ENCODE results near the gene MTO1.
A peak's percentile ranks its signal among the peaks of the same experiment; 100 is the strongest.
"Not testable (repeated sequence)": the region's sequence is repeated elsewhere in the genome, so short reads cannot be mapped to it uniquely, and the experiment has no call there.

Gene MTO1

DNA sequence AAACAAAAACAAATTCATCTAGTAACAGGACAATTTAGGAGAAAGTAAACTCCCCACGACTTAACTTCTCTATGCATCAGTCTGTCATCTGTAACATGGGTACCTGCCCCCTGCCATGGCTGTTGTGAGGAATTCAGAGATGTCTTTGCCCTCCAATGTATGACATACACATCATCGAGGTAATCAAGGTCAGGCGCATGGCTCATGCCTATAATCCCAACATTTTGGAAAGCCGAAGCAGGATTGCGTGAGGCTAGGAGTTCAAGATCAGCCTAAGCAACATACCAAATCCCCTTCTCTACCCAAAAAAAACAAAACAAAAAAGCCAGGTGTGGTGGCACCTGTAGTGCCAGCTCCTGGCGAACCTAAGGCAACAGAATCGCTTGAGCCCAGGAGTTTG lies 50.3 kb downstream of the MTO1 start:
- TF ChIP-seq, protein P1, sequence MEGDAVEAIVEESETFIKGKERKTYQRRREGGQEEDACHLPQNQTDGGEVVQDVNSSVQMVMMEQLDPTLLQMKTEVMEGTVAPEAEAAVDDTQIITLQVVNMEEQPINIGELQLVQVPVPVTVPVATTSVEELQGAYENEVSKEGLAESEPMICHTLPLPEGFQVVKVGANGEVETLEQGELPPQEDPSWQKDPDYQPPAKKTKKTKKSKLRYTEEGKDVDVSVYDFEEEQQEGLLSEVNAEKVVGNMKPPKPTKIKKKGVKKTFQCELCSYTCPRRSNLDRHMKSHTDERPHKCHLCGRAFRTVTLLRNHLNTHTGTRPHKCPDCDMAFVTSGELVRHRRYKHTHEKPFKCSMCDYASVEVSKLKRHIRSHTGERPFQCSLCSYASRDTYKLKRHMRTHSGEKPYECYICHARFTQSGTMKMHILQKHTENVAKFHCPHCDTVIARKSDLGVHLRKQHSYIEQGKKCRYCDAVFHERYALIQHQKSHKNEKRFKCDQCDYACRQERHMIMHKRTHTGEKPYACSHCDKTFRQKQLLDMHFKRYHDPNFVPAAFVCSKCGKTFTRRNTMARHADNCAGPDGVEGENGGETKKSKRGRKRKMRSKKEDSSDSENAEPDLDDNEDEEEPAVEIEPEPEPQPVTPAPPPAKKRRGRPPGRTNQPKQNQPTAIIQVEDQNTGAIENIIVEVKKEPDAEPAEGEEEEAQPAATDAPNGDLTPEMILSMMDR (IDR thresholded peaks at IDR 0.05; ENCODE audit: borderline replicate concordance, control extremely low read depth, extremely low read depth, insufficient read depth, missing control alignments) = no peak
- in situ Hi-C loops (cut with MboI; ENCODE audit: low sequenced_read_pairs, unreplicated experiment) = no loop called here
- no peak for DNase-seq (ENCODE audit: low spot score)

DNA sequence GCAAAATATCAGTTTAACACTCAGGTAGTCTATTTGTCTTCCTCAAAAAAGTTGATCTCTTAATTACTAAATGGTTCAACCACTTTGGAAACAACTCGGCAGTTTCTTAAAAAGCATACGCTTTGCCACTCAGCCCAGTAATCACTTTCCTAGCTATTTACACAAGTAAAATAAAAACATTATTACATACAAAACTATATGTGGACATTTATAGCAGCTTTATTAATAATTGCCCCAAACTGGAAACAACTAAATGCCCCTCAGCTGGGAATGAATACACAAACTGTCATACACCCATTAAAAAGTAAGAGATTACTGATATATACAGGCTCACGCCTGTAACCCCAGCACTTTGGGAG lies 51.9 kb downstream of the MTO1 start:
- in situ Hi-C loops (cut with MboI; ENCODE audit: low sequenced_read_pairs, unreplicated experiment) = no loop called here
- TF ChIP-seq, protein P1 (IDR thresholded peaks at IDR 0.05; ENCODE audit: borderline replicate concordance, control extremely low read depth, extremely low read depth, insufficient read depth, missing control alignments) = no peak
- DNase-seq (ENCODE audit: low spot score) = no peak

DNA sequence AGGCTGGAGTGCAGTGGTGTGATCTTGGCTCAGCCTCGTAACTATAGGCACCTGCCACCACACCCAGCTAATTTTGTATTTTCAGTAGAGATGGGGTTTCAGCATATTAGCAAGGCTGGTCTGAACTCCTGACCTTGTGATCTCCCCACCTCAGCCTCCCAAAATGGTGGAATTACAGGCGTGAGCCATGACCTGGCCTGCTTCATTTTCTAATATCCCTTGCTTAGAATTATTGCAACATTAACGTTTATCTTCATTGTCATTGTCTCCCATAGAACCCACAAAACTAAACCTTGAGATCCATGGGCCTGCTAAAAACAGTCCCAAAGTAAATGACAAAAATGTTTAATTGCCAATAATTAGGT lies 53.2 kb downstream of the MTO1 start:
- DNase-seq (ENCODE audit: low spot score) = no peak
- in situ Hi-C loops (cut with MboI; ENCODE audit: low sequenced_read_pairs, unreplicated experiment) = no loop called here
- TF ChIP-seq, protein P1 (IDR thresholded peaks at IDR 0.05; ENCODE audit: borderline replicate concordance, control extremely low read depth, extremely low read depth, insufficient read depth, missing control alignments) = no peak

DNA sequence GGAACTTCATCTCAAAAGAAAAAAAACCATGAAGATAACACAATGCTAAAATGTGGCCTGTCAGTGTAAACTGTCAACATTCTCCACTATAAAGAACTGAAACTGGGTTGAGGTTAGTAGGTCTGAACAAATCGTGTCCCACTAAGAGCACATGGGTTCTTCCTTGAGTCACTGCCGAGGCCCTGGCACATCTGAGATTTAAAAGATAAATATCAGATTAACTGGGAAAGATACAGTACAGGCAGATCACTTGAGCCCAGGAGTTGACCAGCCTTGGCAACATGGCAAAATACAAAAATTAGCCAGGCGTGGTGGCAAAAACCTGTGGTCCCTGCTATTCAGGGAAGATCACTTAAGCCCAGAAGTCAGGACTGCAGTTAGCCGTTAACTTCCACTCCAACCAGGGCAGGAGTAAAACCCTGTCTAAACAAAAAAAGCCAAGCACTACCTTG lies 53.7 kb downstream of the MTO1 start:
- DNase-seq (ENCODE audit: low spot score) = peak; percentile 47
- in situ Hi-C loops (cut with MboI; ENCODE audit: low sequenced_read_pairs, unreplicated experiment) = no loop called here
- TF ChIP-seq, protein P1 (IDR thresholded peaks at IDR 0.05; ENCODE audit: borderline replicate concordance, control extremely low read depth, extremely low read depth, insufficient read depth, missing control alignments) = no peak

DNA sequence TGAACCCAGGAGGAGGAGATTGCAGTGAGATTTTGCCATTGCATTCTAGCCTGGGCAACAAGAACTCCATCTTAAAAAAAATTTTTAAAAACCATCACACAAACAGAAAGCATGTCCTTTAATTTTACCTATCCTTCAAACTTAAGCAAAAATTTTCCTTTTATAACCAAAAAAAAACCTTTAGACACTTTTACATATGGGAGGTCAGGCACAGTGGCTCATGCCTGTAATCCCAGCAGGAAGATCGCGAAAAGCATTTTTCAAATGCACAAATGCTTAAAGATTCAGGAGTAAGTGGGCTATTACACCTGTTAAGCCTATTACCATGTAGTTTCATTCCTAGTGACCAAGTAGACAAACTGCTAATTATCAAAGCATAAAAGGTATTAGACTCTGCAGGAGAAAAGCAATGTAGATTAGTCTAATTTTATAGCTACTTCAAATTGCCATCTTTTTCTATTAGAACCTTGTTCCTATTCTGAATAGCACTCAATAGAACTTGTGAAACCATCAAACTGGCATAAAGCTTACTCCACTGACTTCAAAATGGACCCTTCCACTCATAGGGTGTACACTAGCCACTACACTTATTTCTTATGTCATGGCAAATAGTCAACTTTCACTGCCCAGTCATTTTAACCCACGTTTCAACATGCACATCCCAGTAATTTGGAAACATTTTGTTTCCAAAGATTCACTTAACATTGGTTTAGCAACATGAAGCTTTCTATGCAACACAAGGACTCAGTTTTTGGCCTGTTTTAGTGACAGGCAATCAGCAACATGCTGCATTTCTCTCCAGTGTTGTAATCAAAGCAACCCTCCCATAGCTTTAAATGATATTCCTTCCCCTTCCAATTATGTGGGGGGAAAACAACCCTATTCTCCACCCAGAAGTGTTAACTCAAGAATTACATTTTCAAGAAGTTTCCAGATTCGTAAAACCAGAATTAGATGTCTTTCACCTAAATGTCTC lies 55.3 kb downstream of the MTO1 start:
- in situ Hi-C loops (cut with MboI; ENCODE audit: low sequenced_read_pairs, unreplicated experiment) = no loop called here
- TF ChIP-seq, protein P1 (IDR thresholded peaks at IDR 0.05; ENCODE audit: borderline replicate concordance, control extremely low read depth, extremely low read depth, insufficient read depth, missing control alignments) = no peak
- DNase-seq (ENCODE audit: low spot score) = no peak

DNA sequence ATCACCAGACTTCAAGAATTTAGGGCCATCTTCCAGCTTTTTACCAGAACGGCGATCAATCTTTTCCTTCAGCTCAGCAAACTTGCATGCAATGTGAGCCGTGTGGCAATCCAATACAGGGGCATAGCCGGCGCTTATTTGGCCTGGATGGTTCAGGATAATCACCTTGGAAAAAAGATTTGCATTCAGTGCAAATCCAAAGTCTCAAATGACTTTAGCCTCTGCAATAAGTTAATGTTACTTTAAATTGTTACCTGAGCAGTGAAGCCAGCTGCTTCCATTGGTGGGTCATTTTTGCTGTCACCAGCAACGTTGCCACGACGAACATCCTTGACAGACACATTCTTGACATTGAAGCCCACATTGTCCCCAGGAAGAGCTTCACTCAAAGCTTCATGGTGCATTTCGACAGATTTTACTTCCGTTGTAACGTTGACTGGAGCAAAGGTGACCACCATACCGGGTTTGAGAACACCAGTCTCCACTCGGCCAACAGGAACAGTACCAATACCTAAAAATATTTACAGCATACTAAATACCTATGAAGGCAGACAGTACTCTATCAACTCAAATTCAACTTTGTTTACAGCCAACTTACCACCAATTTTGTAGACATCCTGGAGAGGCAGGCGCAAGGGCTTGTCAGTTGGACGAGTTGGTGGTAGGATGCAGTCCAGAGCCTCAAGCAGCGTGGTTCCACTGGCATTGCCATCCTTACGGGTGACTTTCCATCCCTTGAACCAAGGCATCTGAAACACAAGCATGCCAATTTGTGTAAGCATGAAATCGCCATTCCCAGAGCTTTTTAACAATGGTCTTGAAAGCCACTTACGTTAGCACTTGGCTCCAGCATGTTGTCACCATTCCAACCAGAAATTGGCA lies 56.8 kb downstream of the MTO1 start:
- DNase-seq (ENCODE audit: low spot score); in situ Hi-C loops (cut with MboI; ENCODE audit: low sequenced_read_pairs, unreplicated experiment): not testable (repeated sequence)

DNA sequence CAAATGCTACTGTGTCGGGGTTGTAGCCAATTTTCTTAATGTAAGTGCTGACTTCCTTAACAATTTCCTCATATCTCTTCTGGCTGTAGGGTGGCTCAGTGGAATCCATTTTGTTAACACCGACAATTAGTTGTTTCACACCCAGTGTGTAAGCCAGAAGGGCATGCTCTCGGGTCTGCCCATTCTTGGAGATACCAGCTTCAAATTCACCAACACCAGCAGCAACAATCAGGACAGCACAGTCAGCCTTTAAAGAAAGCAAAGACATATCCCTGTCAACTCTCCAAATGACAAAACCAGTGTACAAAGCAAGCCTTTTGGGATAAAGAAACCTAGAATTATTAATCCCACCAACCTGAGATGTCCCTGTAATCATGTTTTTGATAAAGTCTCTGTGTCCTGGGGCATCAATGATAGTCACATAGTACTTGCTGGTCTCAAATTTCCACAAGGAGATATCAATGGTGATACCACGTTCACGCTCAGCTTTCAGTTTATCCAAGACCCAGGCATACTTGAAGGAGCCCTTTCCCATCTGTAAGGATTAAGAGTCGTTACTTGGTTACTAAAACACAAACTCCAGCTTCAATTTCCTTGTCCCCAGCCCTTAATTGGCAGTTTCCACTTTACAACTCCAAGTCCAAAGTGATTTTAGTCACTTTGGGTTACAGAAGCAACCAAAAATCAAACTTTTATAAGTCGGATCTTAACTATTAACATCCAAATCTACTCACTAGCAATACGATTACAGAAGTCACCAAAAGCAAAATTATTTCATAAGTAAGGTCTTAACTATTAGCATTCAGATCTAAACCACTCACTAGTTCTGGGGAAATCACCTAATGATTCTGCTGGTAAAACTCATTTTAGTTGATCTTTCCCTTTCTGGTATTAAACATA lies 57.7 kb downstream of the MTO1 start:
- in situ Hi-C loops (cut with MboI; ENCODE audit: low sequenced_read_pairs, unreplicated experiment); DNase-seq (ENCODE audit: low spot score): not testable (repeated sequence)
